HS-5 (cell line): ENCODE data around the gene HOXD12.

Experiments
- DNase-seq: peaks from one replicate; pipeline ENCODE4 v3.0.0-alpha.2; 2012; ENCODE audit warnings: low read depth

The HOXD12 gene, protein sequence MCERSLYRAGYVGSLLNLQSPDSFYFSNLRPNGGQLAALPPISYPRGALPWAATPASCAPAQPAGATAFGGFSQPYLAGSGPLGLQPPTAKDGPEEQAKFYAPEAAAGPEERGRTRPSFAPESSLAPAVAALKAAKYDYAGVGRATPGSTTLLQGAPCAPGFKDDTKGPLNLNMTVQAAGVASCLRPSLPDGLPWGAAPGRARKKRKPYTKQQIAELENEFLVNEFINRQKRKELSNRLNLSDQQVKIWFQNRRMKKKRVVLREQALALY

GRCh38 chr2:176099728-176100546 is at the start of gene HOXD12:
Gene HOXD12 (plus strand): TSS chr2:176099795. CDS start chr2:176099802, 7 bp downstream.
- no peak for DNase-seq

DNA sequence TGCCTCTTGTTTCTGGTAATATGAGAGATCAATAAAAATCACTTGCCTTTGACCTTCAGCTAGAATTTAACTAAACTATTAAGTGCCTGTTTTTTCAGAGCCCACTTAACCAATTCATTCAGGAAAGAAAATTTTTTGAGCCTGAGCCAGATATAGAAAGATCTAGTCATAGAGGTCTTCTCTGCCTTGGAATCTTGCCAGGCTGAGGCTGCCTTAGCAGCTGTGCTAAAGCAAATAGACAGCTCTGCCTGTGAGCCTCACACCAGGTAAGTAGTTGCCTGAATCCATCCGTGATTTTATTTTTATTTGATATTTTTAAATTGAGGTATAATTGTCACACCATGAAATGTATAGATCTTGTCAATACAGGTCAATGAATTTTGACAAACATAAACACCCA is 43.2 kb upstream of the HOXD12 start:
- no peak for DNase-seq

DNA sequence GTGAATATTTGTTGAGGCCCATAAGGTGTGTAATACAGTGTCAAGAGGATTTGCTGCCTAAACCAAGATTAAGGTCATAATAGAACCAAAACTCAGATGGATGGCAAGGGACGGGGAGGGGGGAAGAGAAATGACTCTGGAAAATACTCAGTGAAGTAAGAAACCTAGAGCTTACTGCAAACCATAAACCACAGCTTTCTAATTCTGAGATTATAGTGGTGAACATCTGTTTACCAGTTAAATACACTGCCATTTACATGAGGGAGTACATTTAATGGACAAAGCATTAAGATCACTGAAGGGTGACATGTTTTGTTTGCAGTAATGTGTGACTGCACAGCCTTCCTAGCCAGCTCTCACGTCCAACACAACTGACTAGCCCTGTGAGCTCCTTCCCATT is 35.6 kb upstream of the HOXD12 start:
- DNase-seq: no peak

DNA sequence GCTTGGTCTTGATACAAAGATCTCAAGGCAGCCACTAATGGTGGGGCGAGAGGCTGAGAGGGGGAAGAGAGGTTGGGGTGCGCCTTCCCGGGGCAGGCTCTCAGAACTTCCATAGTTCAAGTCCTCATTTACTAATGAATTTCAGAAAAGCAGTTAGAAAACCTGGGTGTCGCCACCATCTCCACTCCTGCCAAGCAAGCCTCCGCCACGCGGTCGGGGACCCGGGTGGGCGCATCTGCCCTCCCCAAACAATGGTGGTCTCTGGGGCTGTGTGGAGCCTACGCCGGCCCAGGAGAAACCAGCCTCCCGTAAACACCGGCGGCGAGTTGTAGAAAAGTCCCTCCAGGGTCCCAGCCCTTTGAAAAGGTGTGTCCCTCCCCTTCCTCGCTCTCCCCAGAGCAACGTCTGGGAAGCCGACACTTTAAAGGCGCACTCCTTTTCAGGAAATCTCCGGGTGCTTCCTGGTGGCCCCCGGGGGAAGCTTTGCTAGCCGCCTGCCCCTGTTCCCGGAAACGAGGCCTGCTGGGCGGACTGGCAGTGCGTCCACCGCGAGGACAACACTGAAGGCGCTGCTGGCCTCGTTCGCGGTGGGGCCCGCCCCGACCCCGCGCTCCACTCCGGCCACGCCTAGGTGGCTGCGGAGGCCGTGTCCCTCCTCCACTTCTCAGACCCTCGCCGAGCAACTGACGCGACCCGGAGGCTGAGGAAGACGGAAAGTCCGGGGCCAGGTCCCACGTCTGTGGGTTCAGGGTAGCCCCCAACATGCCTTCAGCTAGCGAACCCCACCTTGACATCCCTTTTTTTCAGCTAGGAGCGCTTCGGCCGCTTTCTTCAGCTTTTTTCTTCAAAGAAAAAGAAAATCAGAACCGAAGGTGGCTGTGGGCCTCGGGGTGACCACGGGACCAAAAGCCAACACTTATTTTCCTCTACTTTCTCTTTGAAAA is 32.7 kb upstream of the HOXD12 start:
- no peak for DNase-seq

DNA sequence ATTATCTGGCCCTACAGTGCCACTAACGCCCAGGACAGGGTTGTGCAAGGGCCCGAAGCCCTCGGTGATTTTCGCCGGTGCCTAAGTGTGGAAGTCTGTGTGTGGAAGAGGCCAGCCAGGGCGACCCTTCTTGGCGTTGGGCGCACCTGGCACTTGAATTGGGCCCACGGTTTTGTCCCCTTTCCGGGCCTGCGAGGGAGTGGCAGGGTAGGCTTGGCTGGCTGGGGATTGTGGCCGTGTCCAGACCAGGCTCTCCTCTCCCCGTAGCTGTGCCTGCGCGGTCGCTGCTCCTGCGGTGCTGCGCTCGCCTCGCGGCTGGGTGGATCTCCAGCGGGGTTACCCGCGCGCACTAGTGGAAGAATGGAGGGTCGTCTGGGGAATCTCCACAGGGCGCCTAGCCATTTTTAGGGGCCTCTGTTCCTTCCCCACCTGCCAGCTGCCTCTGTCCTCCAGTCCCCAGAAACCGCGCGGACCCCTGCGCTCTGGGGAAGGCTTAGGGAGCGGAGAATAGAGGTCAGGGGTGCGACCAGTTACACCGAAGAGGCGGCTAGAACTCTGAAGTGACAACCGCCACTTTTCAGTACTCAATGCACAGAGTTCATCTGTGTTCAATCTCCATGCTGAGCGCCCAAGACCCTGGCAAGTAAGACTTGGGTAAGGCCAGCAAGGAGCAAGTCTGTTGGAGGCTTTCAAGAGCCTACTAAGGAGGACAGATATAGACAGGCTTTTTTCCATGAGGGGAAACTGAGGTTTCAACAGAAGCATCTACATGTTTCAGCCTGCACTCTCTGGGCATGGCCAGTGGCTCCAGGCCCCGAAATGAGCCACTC is 31.8 kb upstream of the HOXD12 start:
- DNase-seq: no peak

DNA sequence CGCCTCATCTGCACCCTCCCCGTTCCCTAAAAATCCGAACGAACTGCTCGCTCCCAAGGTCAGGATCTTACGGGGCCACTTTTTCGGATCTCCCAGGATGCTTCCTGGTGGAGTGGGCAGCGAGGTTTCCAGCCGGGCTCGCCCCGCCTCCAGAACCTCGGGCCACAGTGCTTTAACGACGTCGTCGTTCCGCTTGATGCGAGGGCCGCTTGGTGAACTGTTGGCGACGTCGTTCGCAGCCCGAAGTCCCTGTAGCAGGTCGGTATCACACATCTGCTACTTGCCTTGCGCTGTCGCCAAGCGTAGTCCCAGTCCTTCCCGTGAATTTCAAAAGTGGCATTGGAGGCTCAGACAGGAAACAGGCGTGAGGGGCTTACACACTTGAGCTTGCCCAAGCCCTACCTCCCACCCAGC is 31.2 kb upstream of the HOXD12 start:
- no peak for DNase-seq

DNA sequence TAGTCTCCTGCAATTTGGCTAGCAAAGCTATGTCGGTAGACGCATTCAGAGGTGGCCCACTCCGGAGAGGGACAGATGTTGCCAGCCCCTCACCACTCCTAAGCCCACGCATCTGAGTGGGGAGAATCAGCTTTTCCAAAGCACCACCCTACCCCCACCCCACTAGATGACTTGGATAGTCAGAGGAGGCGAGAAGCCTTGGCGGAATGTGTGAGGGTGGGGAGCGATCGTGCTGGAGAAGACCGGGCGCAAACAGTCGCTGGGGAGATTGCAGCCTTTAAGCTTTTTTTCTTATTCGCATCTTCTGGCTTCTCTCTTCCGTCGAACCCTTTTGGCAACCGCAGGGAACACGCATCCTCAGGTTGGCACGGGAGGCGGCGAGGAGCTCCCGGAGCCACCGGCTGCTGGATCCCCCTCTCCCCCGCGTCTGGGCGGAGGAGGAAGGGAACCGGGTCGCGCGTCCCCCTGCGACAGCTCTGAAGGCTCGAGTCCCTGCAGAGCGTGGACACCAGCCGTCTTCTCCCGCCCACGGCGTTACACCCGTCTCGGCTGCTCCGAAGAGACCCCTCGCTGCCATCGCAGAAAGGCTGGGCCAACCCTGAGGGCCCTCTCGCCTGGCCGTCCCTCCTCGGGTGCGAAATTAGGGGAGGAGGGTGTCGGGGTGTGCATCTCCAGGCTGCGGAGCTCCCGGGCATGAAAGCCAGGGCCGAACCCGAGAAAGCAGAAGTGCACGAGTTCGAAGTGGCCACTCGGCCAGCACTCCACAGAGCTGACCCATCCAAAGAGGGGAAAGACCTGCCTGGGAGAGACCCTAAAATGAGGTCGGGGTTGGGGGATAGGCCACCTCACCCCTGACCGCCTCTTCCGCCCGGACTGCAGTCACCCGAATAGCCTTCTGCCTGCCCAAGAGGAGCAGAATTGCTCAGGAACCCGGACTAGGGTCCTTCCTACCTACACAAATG is 28.0 kb upstream of the HOXD12 start:
- no peak for DNase-seq

- DNase-seq: no peak
Measured at GRCh38 chr2:176072292-176072669, 27.3 kb upstream of the HOXD12 start.

DNA sequence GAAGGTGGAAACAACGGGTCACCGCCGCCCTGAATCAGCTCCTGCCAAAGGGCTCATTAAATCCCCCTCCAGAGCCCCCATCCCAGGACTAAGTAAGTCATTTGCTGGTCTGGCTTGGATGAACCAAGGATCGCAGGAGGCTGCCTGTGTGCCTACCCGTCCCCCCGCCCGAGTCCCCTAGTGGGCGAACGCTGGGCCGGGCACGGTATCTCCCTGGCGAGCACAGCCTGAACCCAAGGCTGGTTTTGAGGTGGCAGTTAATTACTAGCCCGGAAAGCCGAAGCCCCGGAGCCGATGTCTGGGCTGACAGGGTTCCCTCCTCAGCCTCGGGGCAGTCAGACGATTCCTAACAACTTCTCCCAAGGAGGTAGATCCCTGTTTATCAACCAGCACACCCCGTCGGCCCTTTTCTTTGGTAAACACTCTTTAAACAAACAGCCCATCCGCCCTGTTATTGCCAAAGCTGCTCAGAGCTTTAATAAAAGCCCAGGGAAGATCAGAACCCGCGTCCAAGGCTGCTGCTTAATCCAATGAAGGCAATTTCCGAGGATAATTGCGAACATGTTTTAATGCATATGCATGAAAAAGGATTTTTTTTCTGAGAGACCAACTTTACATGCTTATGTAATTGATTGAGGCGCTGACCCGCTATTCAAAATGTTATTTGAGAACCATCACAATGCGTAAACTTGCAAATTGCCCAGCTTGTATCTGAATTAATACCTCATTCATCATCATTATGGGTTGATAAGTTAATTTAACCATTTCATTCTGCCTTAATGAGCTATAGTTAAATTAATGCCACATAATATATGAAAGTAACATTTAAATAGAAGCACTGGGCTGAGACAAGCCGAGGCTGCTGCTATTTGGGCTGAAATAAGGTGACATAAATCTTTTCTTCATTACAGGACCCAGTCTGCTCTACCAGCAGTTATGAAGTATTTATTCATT is 26.4 kb upstream of the HOXD12 start:
- no peak for DNase-seq

DNA sequence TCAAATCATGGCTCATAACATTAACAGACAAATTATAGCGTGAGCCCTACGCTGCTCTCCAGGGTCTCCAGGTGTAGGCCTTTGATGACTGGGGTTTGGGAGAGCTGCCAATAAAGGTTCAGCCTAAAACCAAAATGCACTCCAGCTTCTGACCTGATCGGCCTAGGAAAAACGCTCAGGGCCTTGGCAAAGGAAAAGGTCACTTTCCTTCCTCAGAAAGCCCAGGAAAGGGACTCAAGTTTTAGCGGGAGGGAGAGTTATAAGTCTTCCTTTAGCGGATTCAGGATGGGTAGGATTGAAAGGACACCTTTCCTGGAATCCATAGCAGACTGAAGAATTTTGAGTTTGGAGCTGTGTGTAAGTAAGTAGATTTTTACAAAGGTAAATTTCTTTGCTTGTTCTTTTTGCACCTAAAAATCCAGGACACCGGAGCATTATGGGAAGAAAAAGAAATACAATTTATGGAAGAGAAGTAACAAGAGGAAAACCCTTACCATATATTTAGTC is 24.6 kb upstream of the HOXD12 start:
- no peak for DNase-seq

DNA sequence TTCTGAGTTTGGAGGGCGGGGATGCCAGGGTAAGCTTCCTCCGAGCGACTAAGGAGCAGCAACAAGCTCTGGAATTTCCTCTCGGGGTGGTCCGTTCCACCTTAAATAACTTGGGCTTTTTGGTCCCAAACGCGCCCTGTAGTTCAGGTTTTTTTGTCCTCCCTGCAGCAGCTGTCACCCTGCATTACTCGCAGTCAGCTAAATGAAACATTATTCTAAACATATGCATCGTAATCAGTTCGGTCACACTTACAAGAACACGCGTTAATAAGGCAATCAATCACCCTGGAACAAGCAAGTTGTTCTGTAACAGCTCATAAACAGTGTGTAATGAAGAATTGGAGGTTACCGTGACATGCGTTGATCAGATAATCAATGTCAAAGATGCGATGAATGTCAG is 24.1 kb upstream of the HOXD12 start:
- no peak for DNase-seq

- no peak for DNase-seq
Measured at GRCh38 chr2:176076063-176076462, 23.5 kb upstream of the HOXD12 start.

DNA sequence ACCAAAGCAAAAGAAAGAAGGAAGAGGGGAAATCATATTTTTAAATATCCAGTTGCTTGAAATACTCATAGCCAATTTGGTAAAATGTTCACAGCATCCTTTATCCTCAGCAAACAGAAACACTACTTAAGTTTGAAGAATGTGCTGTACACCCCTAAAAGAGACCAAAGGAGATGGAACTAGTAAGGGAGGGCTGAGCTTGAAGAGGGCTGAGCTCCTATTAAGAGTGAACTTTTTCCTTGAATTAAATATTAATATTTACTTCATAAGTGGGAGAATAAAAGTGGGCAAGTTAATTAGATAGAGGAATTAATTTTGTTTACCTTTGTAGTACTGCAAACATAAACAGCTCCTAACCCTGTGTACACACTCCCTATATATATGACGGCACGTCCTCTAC is 22.8 kb upstream of the HOXD12 start:
- no peak for DNase-seq

GRCh38 chr2:176078541-176079284 is 20.9 kb upstream of the HOXD12 start:
- DNase-seq: no peak

- no peak for DNase-seq
Measured at GRCh38 chr2:176079285-176079830, 20.2 kb upstream of the HOXD12 start.

DNA sequence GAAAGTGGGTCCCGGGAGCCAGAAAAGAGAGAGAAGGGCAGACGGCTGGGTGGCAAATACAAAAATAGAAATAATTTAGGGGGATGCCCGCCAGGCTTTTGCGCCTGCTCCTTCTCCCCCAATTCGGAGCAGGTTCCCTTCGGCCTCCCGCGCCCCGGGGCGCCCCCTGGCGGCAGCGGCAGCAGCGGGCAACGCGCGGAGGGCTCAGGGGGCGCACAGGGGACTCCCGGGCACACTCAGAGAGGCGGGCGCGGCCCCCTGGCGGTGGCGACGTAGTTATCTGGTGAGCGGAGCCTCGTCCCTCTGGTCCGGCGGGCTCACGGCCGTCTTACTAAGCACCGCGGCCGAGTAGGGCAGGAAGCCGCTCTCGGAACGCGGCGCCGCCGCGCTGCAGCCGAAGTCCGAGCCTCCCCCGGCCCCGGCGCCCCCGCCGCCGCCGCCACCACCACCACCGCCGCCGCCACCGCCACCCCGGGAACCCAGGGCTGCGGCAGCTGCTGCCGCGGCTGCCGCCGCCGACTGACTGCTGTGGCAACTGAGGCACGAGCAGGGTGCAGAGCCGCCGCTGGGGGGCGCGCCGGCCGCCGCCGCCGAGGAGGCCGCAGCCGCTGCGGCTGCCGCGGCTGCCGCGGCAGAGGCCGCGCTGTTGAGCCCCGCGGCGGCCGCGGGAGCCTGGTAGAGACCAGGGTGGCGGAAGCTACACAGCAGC is 19.6 kb upstream of the HOXD12 start:
- DNase-seq: no peak
